ENCODE data around the gene PTCH1. TPM values are rescaled to one million over a fixed set of nuclear protein-coding genes. Genes with fewer than 3 reads are reported as not detected.
A peak's percentile ranks its signal among the peaks of the same experiment; 100 is the strongest.

The PTCH1 gene
- total and polyA plus RNA-seq, 4 donors = 1.2 to 5.0 (median 2.1) TPM

GRCh38 chr9:95507464-95508241, 9.1 kb downstream of the PTCH1 start (continued):
- TF ChIP-seq REST (IDR thresholded peaks at IDR 0.05) (no peak), YY1 (IDR thresholded peaks at IDR 0.05) (peak; percentile 51), FOXA2 (IDR thresholded peaks at IDR 0.05) (no peak), NR2F2 (IDR thresholded peaks at IDR 0.05) (no peak), HNF4G (IDR thresholded peaks at IDR 0.05) (no peak), ATF3 (IDR thresholded peaks at IDR 0.05) (no peak), TAF1 (conservative IDR thresholded peaks at IDR 0.05) (no peak), ZBTB33 (IDR thresholded peaks at IDR 0.05) (no peak), RAD21 (IDR thresholded peaks at IDR 0.05) (no peak)

GRCh38 chr9:95506678-95507463, 9.9 kb downstream of the PTCH1 start:
- Histone ChIP-seq H3K27me3 (ENCODE audit: control insufficient read depth in 4 of 4, insufficient read depth in 4 of 4, low read length in 3 of 4) (no peaks in the 10 kb centered on the region), H3K4me3 (ENCODE audit: low read depth in 1 of 3, low read length in 3 of 3) (peak overlapping the region; percentile 73 to 84 (median 77)), H3K9ac (ENCODE audit: low read depth in 1 of 2, low read length in 2 of 2) (peak overlapping the region; percentile 63 to 87), H3K36me3 (ENCODE audit: control insufficient read depth in 4 of 4, insufficient read depth in 3 of 4, low read depth in 1 of 4, low read length in 3 of 4) (no peaks in the 10 kb centered on the region), H3K4me1 (ENCODE audit: control insufficient read depth in 4 of 4, insufficient read depth in 4 of 4, low read length in 3 of 4) (peaks cover 0 to 25% (median 18%) of the 10 kb centered on the region in 4 donors), H3K9me3 (ENCODE audit: control insufficient read depth in 4 of 4, low read length in 3 of 4) (no peaks in the 10 kb centered on the region), H3K27ac (ENCODE audit: low read depth in 1 of 2, low read length in 2 of 2) (peak overlapping the region; percentile 84 to 97)
- under 1% methylated on average over 60 of the region's 60 CpGs for WGBS
- DNase-seq (ENCODE audit: low spot score) = peak; percentile 41
- TF ChIP-seq SP1 (IDR thresholded peaks at IDR 0.05) (no peak), YY1 (IDR thresholded peaks at IDR 0.05) (no peak), ZBTB33 (IDR thresholded peaks at IDR 0.05) (no peak), MAX (IDR thresholded peaks at IDR 0.05) (no peak), HNF4A (conservative IDR thresholded peaks at IDR 0.05) (no peak), NR2F2 (IDR thresholded peaks at IDR 0.05) (no peak), RXRA (IDR thresholded peaks at IDR 0.05) (no peak), TAF1 (conservative IDR thresholded peaks at IDR 0.05) (no peak), ATF3 (IDR thresholded peaks at IDR 0.05) (no peak), FOXA1 (IDR thresholded peaks at IDR 0.05) (no peak), GABPA (IDR thresholded peaks at IDR 0.05 in 1 of 2, conservative IDR thresholded peaks at IDR 0.05 in 1 of 2) (no peak), RAD21 (IDR thresholded peaks at IDR 0.05) (no peak), FOXA2 (IDR thresholded peaks at IDR 0.05) (no peak), CTCF (IDR thresholded peaks at IDR 0.05; ENCODE audit: low read depth, low read length, missing input control) (no peak), JUND (IDR thresholded peaks at IDR 0.05) (no peak)
